ENCODE measurements around the gene CCDC148. TPM values are rescaled to one million over a fixed set of nuclear protein-coding genes. Genes with fewer than 3 reads are reported as not detected.

The CCDC148 gene
- total RNA-seq, 1 donor from 2014 or later: 0.52 TPM

DNA sequence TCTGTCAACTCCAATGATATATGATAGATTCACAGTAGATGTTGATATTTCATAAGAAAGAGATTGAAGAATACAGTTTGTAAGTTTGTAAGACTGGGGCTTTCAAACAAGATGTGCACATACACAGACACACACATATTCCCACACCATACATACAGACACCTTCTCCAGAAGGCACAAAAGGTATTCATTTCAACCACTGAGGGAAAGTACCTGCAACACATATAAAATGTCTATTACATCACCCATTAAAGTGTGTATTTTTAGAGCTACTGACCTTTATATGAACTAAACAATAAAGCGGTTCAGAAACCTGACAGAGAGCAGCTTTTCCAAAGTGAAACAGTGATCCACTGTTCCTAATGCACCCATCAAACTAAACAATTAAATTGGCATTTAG is 53.3 kb downstream of the CCDC148 start:
- Histone ChIP-seq H3K4me3 (ENCODE audit: low read length in 3 of 3) (no peak overlapping the region), H3K9ac (ENCODE audit: low read depth in 1 of 3, low read length in 3 of 3) (no peak overlapping the region), H3K27me3 (ENCODE audit: control insufficient read depth in 3 of 3, insufficient read depth in 3 of 3, low read length in 3 of 3) (no peaks in the 10 kb centered on the region), H3K9me3 (ENCODE audit: control insufficient read depth in 3 of 3, low read length in 3 of 3) (no peaks in the 10 kb centered on the region), H3K36me3 (ENCODE audit: control insufficient read depth in 3 of 3, insufficient read depth in 3 of 3, low read length in 3 of 3) (no peaks in the 10 kb centered on the region), H3K27ac (ENCODE audit: low read depth, low read length) (no peak overlapping the region), H3K4me1 (ENCODE audit: control insufficient read depth in 3 of 3, insufficient read depth in 3 of 3, low read length in 3 of 3) (no peaks in the 10 kb centered on the region)

DNA sequence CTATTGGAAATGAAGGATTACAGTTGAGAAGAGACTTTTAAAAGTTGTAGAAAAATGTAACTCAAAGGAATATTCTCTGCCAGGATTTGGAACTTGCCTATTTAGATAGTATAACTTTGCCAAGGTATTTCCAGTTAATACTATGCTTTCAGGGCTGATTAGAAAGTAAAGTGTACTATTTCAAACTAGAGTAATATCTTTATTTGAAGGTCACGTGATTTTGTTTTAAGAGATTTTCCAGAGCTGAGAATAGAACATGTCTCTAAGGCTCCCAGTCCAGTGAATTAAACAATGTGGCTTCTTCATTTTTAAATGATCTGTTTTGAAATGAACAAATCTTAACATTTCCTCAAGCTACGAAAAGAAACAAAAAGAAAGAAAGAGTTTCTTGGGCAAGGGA is 53.9 kb downstream of the CCDC148 start:
- Histone ChIP-seq H3K36me3 (ENCODE audit: control insufficient read depth in 3 of 3, insufficient read depth in 3 of 3, low read length in 3 of 3) (no peaks in the 10 kb centered on the region), H3K4me1 (ENCODE audit: control insufficient read depth in 3 of 3, insufficient read depth in 3 of 3, low read length in 3 of 3) (no peaks in the 10 kb centered on the region), H3K9ac (ENCODE audit: low read depth in 1 of 3, low read length in 3 of 3) (no peak overlapping the region), H3K27ac (ENCODE audit: low read depth, low read length) (no peak overlapping the region), H3K27me3 (ENCODE audit: control insufficient read depth in 3 of 3, insufficient read depth in 3 of 3, low read length in 3 of 3) (no peaks in the 10 kb centered on the region), H3K4me3 (ENCODE audit: low read length in 3 of 3) (no peak overlapping the region), H3K9me3 (ENCODE audit: control insufficient read depth in 3 of 3, low read length in 3 of 3) (no peaks in the 10 kb centered on the region)

- Histone ChIP-seq H3K9ac (ENCODE audit: low read depth in 1 of 3, low read length in 3 of 3) (no peak overlapping the region), H3K36me3 (ENCODE audit: control insufficient read depth in 3 of 3, insufficient read depth in 3 of 3, low read length in 3 of 3) (no peaks in the 10 kb centered on the region), H3K27me3 (ENCODE audit: control insufficient read depth in 3 of 3, insufficient read depth in 3 of 3, low read length in 3 of 3) (no peaks in the 10 kb centered on the region), H3K4me3 (ENCODE audit: low read length in 3 of 3) (no peak overlapping the region), H3K4me1 (ENCODE audit: control insufficient read depth in 3 of 3, insufficient read depth in 3 of 3, low read length in 3 of 3) (no peaks in the 10 kb centered on the region), H3K27ac (ENCODE audit: low read depth, low read length) (no peak overlapping the region), H3K9me3 (ENCODE audit: control insufficient read depth in 3 of 3, low read length in 3 of 3) (no peaks in the 10 kb centered on the region)
Measured at GRCh38 chr2:158395166-158395565, 61.4 kb downstream of the CCDC148 start.

DNA sequence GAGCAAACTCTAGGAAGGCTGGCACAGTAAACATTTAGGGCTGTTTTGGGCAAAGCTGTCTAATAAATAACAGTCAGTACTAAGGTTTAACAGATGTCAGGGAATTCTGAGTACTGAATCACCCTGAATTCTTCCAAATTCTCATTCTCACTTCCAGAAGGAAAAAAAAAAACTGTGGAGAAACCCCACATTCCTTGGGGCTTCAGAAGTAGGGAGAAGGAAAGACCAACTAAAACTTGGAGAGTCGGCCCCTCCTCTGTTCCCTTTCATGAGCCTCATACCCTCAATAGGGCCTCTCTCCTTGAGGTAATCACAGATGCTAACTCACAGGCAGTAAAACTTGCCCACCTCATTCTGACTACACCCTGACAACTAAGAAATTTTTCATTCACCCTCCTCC is 62.1 kb downstream of the CCDC148 start:
- Histone ChIP-seq H3K27ac (ENCODE audit: low read depth, low read length) (no peak overlapping the region), H3K9ac (ENCODE audit: low read depth in 1 of 3, low read length in 3 of 3) (no peak overlapping the region), H3K4me1 (ENCODE audit: control insufficient read depth in 3 of 3, insufficient read depth in 3 of 3, low read length in 3 of 3) (no peaks in the 10 kb centered on the region), H3K9me3 (ENCODE audit: control insufficient read depth in 3 of 3, low read length in 3 of 3) (no peaks in the 10 kb centered on the region), H3K36me3 (ENCODE audit: control insufficient read depth in 3 of 3, insufficient read depth in 3 of 3, low read length in 3 of 3) (no peaks in the 10 kb centered on the region), H3K4me3 (ENCODE audit: low read length in 3 of 3) (no peak overlapping the region), H3K27me3 (ENCODE audit: control insufficient read depth in 3 of 3, insufficient read depth in 3 of 3, low read length in 3 of 3) (no peaks in the 10 kb centered on the region)

- H3K4me1 ChIP-seq (ENCODE audit: control insufficient read depth in 3 of 3, insufficient read depth in 3 of 3, low read length in 3 of 3): no peaks in the 10 kb centered on the region
- H3K4me3 ChIP-seq (ENCODE audit: low read length in 3 of 3): no peak overlapping the region
- no peaks in the 10 kb centered on the region for H3K9me3 ChIP-seq (ENCODE audit: control insufficient read depth in 3 of 3, low read length in 3 of 3)
- no peak overlapping the region for H3K9ac ChIP-seq (ENCODE audit: low read depth in 1 of 3, low read length in 3 of 3)
- H3K27me3 ChIP-seq (ENCODE audit: control insufficient read depth in 3 of 3, insufficient read depth in 3 of 3, low read length in 3 of 3): no peaks in the 10 kb centered on the region
- H3K36me3 ChIP-seq (ENCODE audit: control insufficient read depth in 3 of 3, insufficient read depth in 3 of 3, low read length in 3 of 3): no peaks in the 10 kb centered on the region
- H3K27ac ChIP-seq (ENCODE audit: low read depth, low read length): no peak overlapping the region
Measured at GRCh38 chr2:158393886-158394285, 62.7 kb downstream of the CCDC148 start.

- Histone ChIP-seq H3K27ac (ENCODE audit: low read depth, low read length) (no peak overlapping the region), H3K4me3 (ENCODE audit: low read length in 3 of 3) (no peak overlapping the region), H3K27me3 (ENCODE audit: control insufficient read depth in 3 of 3, insufficient read depth in 3 of 3, low read length in 3 of 3) (no peaks in the 10 kb centered on the region), H3K9ac (ENCODE audit: low read depth in 1 of 3, low read length in 3 of 3) (no peak overlapping the region), H3K36me3 (ENCODE audit: control insufficient read depth in 3 of 3, insufficient read depth in 3 of 3, low read length in 3 of 3) (no peaks in the 10 kb centered on the region), H3K4me1 (ENCODE audit: control insufficient read depth in 3 of 3, insufficient read depth in 3 of 3, low read length in 3 of 3) (no peaks in the 10 kb centered on the region), H3K9me3 (ENCODE audit: control insufficient read depth in 3 of 3, low read length in 3 of 3) (no peaks in the 10 kb centered on the region)
Measured at GRCh38 chr2:158392687-158393086, 63.9 kb downstream of the CCDC148 start.

GRCh38 chr2:158391876-158392275 is 64.7 kb downstream of the CCDC148 start:
- H3K27ac ChIP-seq (ENCODE audit: low read depth, low read length): no peak overlapping the region
- no peak overlapping the region for H3K4me3 ChIP-seq (ENCODE audit: low read length in 3 of 3)
- no peaks in the 10 kb centered on the region for H3K4me1 ChIP-seq (ENCODE audit: control insufficient read depth in 3 of 3, insufficient read depth in 3 of 3, low read length in 3 of 3)
- no peaks in the 10 kb centered on the region for H3K36me3 ChIP-seq (ENCODE audit: control insufficient read depth in 3 of 3, insufficient read depth in 3 of 3, low read length in 3 of 3)
- H3K9ac ChIP-seq (ENCODE audit: low read depth in 1 of 3, low read length in 3 of 3): no peak overlapping the region
- H3K9me3 ChIP-seq (ENCODE audit: control insufficient read depth in 3 of 3, low read length in 3 of 3): no peaks in the 10 kb centered on the region
- no peaks in the 10 kb centered on the region for H3K27me3 ChIP-seq (ENCODE audit: control insufficient read depth in 3 of 3, insufficient read depth in 3 of 3, low read length in 3 of 3)

- Histone ChIP-seq H3K9me3 (ENCODE audit: control insufficient read depth in 3 of 3, low read length in 3 of 3) (no peaks in the 10 kb centered on the region), H3K36me3 (ENCODE audit: control insufficient read depth in 3 of 3, insufficient read depth in 3 of 3, low read length in 3 of 3) (no peaks in the 10 kb centered on the region), H3K27me3 (ENCODE audit: control insufficient read depth in 3 of 3, insufficient read depth in 3 of 3, low read length in 3 of 3) (no peaks in the 10 kb centered on the region), H3K4me1 (ENCODE audit: control insufficient read depth in 3 of 3, insufficient read depth in 3 of 3, low read length in 3 of 3) (no peaks in the 10 kb centered on the region), H3K27ac (ENCODE audit: low read depth, low read length) (no peak overlapping the region), H3K4me3 (ENCODE audit: low read length in 3 of 3) (no peak overlapping the region), H3K9ac (ENCODE audit: low read depth in 1 of 3, low read length in 3 of 3) (no peak overlapping the region)
Measured at GRCh38 chr2:158391361-158391760, 65.2 kb downstream of the CCDC148 start.

- Histone ChIP-seq H3K27me3 (ENCODE audit: control insufficient read depth in 3 of 3, insufficient read depth in 3 of 3, low read length in 3 of 3) (no peaks in the 10 kb centered on the region), H3K36me3 (ENCODE audit: control insufficient read depth in 3 of 3, insufficient read depth in 3 of 3, low read length in 3 of 3) (no peaks in the 10 kb centered on the region), H3K9ac (ENCODE audit: low read depth in 1 of 3, low read length in 3 of 3) (no peak overlapping the region), H3K4me3 (ENCODE audit: low read length in 3 of 3) (no peak overlapping the region), H3K27ac (ENCODE audit: low read depth, low read length) (no peak overlapping the region), H3K9me3 (ENCODE audit: control insufficient read depth in 3 of 3, low read length in 3 of 3) (no peaks in the 10 kb centered on the region), H3K4me1 (ENCODE audit: control insufficient read depth in 3 of 3, insufficient read depth in 3 of 3, low read length in 3 of 3) (no peaks in the 10 kb centered on the region)
Measured at GRCh38 chr2:158388159-158388558, 68.4 kb downstream of the CCDC148 start.

DNA sequence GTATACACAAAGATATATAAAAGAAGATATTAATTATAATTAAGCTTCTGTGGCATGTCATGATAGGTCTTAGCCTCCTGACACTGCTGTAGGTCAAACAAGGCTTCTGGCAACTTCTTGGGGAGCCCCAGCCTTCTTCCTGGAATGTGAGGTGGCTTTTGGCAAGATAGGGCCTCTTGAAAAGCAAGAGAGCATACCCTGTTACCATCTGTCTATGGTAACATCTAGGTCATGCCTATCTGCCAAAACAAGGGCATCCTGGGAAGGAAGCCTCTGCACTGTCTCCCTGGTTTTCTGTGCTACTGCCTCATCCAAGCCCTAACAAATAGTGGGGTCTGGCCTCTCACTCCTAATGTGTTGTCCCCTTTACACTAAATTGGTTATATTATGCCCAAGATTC is 70.9 kb downstream of the CCDC148 start:
- Histone ChIP-seq H3K27me3 (ENCODE audit: control insufficient read depth in 3 of 3, insufficient read depth in 3 of 3, low read length in 3 of 3) (no peaks in the 10 kb centered on the region), H3K27ac (ENCODE audit: low read depth, low read length) (no peak overlapping the region), H3K36me3 (ENCODE audit: control insufficient read depth in 3 of 3, insufficient read depth in 3 of 3, low read length in 3 of 3) (no peaks in the 10 kb centered on the region), H3K9me3 (ENCODE audit: control insufficient read depth in 3 of 3, low read length in 3 of 3) (no peaks in the 10 kb centered on the region), H3K4me1 (ENCODE audit: control insufficient read depth in 3 of 3, insufficient read depth in 3 of 3, low read length in 3 of 3) (no peaks in the 10 kb centered on the region), H3K4me3 (ENCODE audit: low read length in 3 of 3) (no peak overlapping the region), H3K9ac (ENCODE audit: low read depth in 1 of 3, low read length in 3 of 3) (no peak overlapping the region)

DNA sequence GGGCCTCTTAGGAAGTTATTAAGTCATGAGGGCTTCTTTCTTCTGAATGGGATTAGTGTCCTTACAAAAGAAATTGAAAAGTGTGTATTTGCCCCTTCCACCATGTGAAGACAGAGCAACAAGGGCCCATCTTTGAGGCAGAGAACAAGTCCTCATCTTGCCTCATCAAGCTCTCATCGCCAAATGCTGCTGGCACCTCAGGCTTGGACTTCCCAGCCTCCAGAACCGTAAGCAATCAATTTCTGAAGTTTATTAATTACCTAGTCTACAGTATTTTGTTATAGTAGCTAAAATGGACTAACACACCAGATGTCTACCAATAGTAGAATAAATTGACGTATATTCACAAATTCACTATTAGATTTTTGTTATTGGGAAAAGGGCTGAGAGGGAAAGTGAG is 74.6 kb downstream of the CCDC148 start:
- Histone ChIP-seq H3K9me3 (ENCODE audit: control insufficient read depth in 3 of 3, low read length in 3 of 3) (no peaks in the 10 kb centered on the region), H3K4me1 (ENCODE audit: control insufficient read depth in 3 of 3, insufficient read depth in 3 of 3, low read length in 3 of 3) (no peaks in the 10 kb centered on the region), H3K27ac (ENCODE audit: low read depth, low read length) (no peak overlapping the region), H3K36me3 (ENCODE audit: control insufficient read depth in 3 of 3, insufficient read depth in 3 of 3, low read length in 3 of 3) (no peaks in the 10 kb centered on the region), H3K27me3 (ENCODE audit: control insufficient read depth in 3 of 3, insufficient read depth in 3 of 3, low read length in 3 of 3) (no peaks in the 10 kb centered on the region), H3K9ac (ENCODE audit: low read depth in 1 of 3, low read length in 3 of 3) (no peak overlapping the region), H3K4me3 (ENCODE audit: low read length in 3 of 3) (no peak overlapping the region)
